Fibroblast of upper back skin (primary cell): ENCODE results near the gene PROK1.
A peak's percentile ranks its signal among the peaks of the same experiment; 100 is the strongest.

ENCODE experiments used
- DNase-seq: peaks from one replicate; pipeline ENCODE4 v3.0.0-alpha.2; 2013

PROK1 gene

GRCh38 chr1:110490791-110491451 lies 40.0 kb downstream of the PROK1 start:
- DNase-seq = no peak

- no peak for DNase-seq
These were observed 41.6 kb downstream of the PROK1 start for GRCh38 chr1:110492573-110492972.

- no peak for DNase-seq
These were observed 42.2 kb downstream of the PROK1 start for GRCh38 chr1:110493059-110493699.

- DNase-seq = no peak
These were observed 43.1 kb downstream of the PROK1 start for GRCh38 chr1:110494036-110494435.

GRCh38 chr1:110494522-110495406 lies 43.8 kb downstream of the PROK1 start:
- no peak for DNase-seq

GRCh38 chr1:110495926-110496600 lies 45.1 kb downstream of the PROK1 start:
- peak; percentile 70 for DNase-seq

GRCh38 chr1:110498270-110498669 lies 47.3 kb downstream of the PROK1 start:
- no peak for DNase-seq

- DNase-seq = no peak
These were observed 50.7 kb downstream of the PROK1 start for GRCh38 chr1:110501488-110502132.

- DNase-seq = no peak
These were observed 51.6 kb downstream of the PROK1 start for GRCh38 chr1:110502402-110503151.

GRCh38 chr1:110503471-110503870 lies 52.5 kb downstream of the PROK1 start:
- DNase-seq = no peak

- DNase-seq = no peak
These were observed 53.3 kb downstream of the PROK1 start for GRCh38 chr1:110504226-110504625.

GRCh38 chr1:110505596-110505995 lies 54.6 kb downstream of the PROK1 start:
- no peak for DNase-seq

- no peak for DNase-seq
These were observed 55.6 kb downstream of the PROK1 start for GRCh38 chr1:110506541-110506940.
